SK-N-MC (cell line): ENCODE data around the gene AAMP.
"Not testable (repeated sequence)": the region's sequence is repeated elsewhere in the genome, so short reads cannot be mapped to it uniquely, and the experiment has no call there.

Source experiments
- DNase-seq: peaks from one replicate; pipeline ENCODE4 v3.0.0-alpha.2; 2011; ENCODE audit warnings: low read depth, low spot score
- H3K27ac ChIP-seq: fragments of 200-600 bp; sonication (generic); 2 replicates; pipeline ENCODE4 v1.5.1; 2016; ENCODE audit warnings: mixed run types
- H3K36me3 ChIP-seq: fragments of 200-600 bp; sonication (generic); 2 replicates; pipeline ENCODE4 v1.6.1; 2017; ENCODE audit warnings: antibody characterized with exemption, low read length, mixed read lengths; ENCODE audit not compliant: insufficient read depth
- H3K4me3 ChIP-seq: fragments of 200-600 bp; sonication (generic); 2 replicates; pipeline ENCODE4 v1.5.1; 2016
- H3K9ac ChIP-seq: fragments of 200-600 bp; sonication (generic); 2 replicates; pipeline ENCODE4 v1.8.0; 2017; ENCODE audit warnings: mixed run types, mixed read lengths; ENCODE audit not compliant: insufficient read length
- H3K9me3 ChIP-seq: fragments of 200-600 bp; sonication (generic); 2 replicates; pipeline ENCODE4 v1.6.1; 2017; ENCODE audit warnings: low read depth, mild to moderate bottlenecking, antibody characterized with exemption, low read length, moderate library complexity, mixed read lengths
- EZH2 ChIP-seq: fragments of 200-600 bp; sonication (generic); IDR thresholded peaks from one replicate; pipeline ENCODE4 v1.6.1; 2017; ENCODE audit warnings: antibody characterized with exemption
- FOXP2 ChIP-seq: optimal IDR thresholded peaks from 2 replicates; pipeline ENCODE3; 2011; ENCODE audit warnings: mild to moderate bottlenecking, moderate library complexity; ENCODE audit not compliant: insufficient read depth; ENCODE audit errors: extremely low read length, control extremely low read depth
- POLR2AphosphoS5 ChIP-seq: IDR thresholded peaks from 2 replicates; pipeline ENCODE4 v1.6.1; 2012; ENCODE audit warnings: mild to moderate bottlenecking, low read depth, low read length, borderline replicate concordance

Gene AAMP, protein sequence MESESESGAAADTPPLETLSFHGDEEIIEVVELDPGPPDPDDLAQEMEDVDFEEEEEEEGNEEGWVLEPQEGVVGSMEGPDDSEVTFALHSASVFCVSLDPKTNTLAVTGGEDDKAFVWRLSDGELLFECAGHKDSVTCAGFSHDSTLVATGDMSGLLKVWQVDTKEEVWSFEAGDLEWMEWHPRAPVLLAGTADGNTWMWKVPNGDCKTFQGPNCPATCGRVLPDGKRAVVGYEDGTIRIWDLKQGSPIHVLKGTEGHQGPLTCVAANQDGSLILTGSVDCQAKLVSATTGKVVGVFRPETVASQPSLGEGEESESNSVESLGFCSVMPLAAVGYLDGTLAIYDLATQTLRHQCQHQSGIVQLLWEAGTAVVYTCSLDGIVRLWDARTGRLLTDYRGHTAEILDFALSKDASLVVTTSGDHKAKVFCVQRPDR

DNA sequence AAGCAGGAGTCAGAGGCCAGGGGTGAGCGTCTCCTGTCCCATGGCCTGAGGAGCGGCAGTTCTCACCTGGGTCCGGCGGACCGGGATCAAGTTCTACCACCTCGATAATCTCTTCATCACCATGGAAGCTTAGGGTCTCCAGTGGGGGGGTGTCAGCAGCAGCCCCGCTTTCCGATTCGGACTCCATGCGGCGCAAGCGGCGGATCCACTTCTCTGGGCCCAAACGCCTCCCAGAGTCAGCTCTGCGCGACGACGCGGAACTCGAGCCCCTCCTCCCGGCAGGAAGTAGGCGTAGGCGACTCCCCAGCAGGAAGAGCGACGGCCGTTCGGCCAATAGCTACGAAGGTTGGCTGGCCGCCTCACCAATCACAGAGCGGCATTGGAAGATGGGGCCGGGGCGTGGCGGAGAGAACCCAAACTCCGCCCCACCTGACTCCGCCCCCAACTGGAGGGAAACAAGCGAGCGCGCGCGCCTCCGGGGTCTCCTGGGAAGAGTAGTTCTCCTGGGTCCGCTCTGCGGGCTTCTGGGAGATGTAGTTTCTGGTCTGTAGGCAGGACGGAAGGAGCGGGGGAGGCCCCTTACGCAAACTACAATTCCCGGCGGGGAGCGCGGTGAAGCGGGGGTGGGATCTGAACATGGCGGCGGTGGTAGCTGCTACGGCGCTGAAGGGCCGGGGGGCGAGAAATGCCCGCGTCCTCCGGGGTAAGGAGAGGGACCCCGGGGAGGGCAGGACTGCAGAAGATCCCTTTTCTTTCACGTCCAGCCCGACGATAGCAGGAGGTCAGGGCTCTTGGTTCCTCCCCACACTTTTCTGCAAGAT lies at the start of gene AAMP, which contains the start of gene PNKD:
Gene AAMP, minus strand, starts transcription at position 238 of the 821 bp plus-strand sequence. Its CDS starts 51 bp downstream, at position 187.
Gene PNKD, plus strand, starts transcription at position 620 of the 821 bp plus-strand sequence. Its CDS starts 17 bp downstream, at position 637.
- Histone ChIP-seq H3K4me3 (peak within 1 kb of the TSS; percentile 91), H3K27ac (no peak within 1 kb of the TSS), H3K9ac (peak within 1 kb of the TSS; percentile 83), H3K36me3 (peaks cover 33% of the 10 kb centered on the region; the same call in 1 of the 2 replicates), H3K9me3 (no peaks in the 10 kb centered on the region)
- TF ChIP-seq POLR2AphosphoS5 (peak; percentile 86), EZH2 (no peak), FOXP2 (peak; percentile 70)
- peak; percentile 96 for DNase-seq

DNA sequence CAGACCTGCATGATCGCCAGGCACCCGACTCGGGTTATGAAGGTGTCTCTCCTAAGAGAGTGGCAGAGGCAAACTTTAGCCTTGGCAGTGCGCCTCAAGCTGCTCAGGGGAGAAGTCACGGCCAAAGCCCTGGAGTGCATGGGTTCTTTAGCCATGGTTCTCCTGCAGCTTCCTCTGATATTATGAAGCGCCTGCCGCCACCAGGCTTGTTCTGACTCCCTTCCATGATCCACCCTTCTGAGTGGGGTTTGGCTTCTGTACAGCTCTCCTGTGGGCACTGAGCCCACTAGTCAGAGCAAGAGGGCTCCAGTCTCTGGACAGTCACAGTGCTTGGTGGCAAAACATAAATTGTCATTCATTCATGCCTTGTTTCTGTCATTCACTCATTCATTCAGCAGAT lies 48.3 kb upstream of the AAMP start:
- H3K9ac ChIP-seq = no peak overlapping the region
- no peak for DNase-seq
- no peaks in the 10 kb centered on the region for H3K36me3 ChIP-seq
- TF ChIP-seq FOXP2 = no peak
- TF ChIP-seq POLR2AphosphoS5 = no peak
- no peak for TF ChIP-seq EZH2
- no peak overlapping the region for H3K27ac ChIP-seq
- no peak overlapping the region for H3K4me3 ChIP-seq
- no peaks in the 10 kb centered on the region for H3K9me3 ChIP-seq

DNA sequence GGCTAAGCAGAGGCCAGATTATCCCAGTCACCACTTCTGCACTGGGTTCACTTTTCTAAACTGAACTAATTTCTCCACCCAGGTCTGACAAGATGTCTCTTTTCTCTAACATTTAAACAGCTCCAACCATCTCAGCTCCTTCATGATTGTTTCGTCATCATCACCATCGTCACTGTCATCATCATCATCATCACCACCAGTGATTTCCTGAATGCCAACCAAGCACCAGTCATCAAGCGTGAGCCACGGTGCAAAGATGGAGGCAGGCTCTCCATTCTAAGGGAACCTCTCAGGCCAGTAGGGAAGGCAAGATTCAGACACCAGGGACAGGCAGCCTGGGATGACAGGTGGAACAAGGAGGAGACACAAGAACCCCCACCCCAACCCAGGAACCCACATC lies 47.9 kb upstream of the AAMP start:
- no peak overlapping the region for H3K9ac ChIP-seq
- H3K9me3 ChIP-seq = no peaks in the 10 kb centered on the region
- no peak for DNase-seq
- H3K4me3 ChIP-seq = no peak overlapping the region
- no peak overlapping the region for H3K27ac ChIP-seq
- H3K36me3 ChIP-seq = no peaks in the 10 kb centered on the region
- no peak for TF ChIP-seq POLR2AphosphoS5
- TF ChIP-seq FOXP2 = no peak
- TF ChIP-seq EZH2 = no peak

DNA sequence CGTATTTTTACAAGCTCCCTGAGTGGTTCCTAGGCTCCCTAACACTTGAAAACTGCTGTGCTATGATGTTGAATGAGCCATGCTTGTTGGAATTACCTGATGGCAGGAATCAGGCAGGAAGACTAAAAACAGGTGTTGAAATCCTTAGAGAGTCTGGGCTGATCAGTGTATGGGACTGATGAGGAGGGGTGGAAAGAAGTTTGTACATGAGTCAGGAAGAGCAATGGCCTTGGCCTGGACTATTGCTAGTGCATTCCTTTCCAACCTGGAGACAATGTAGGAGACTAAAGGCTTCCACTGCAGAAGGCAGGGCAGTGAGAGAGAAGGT lies 47.3 kb upstream of the AAMP start:
- no peak for DNase-seq
- Histone ChIP-seq H3K27ac (no peak overlapping the region), H3K9ac (no peak overlapping the region), H3K4me3 (no peak overlapping the region), H3K9me3 (no peaks in the 10 kb centered on the region), H3K36me3 (no peaks in the 10 kb centered on the region)
- no peak for TF ChIP-seq POLR2AphosphoS5
- TF ChIP-seq EZH2 = no peak
- TF ChIP-seq FOXP2 = no peak

DNA sequence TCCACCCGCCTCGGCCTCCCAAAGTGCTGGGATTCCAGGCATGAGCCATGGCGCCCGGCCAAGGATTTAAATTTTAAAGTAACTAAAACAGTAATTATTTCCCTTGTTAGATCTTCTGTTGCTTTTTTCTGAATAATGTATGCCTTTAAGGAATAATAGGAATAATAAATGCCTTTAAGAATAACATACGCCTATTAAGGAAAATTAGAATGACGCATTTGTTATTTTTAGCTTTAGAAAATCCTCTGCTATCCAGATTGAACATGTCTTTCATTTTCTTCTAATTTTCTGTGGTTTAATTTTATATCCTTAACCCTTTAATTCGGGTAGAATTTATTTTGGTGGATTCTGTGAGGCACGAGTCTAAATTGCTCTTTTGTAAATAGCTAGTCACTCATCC lies 45.5 kb upstream of the AAMP start:
- no peak for TF ChIP-seq POLR2AphosphoS5
- no peak for TF ChIP-seq EZH2
- no peak for TF ChIP-seq FOXP2
- H3K9me3 ChIP-seq = no peaks in the 10 kb centered on the region
- H3K9ac ChIP-seq = no peak overlapping the region
- no peaks in the 10 kb centered on the region for H3K36me3 ChIP-seq
- no peak for DNase-seq
- H3K27ac ChIP-seq = no peak overlapping the region
- no peak overlapping the region for H3K4me3 ChIP-seq

DNA sequence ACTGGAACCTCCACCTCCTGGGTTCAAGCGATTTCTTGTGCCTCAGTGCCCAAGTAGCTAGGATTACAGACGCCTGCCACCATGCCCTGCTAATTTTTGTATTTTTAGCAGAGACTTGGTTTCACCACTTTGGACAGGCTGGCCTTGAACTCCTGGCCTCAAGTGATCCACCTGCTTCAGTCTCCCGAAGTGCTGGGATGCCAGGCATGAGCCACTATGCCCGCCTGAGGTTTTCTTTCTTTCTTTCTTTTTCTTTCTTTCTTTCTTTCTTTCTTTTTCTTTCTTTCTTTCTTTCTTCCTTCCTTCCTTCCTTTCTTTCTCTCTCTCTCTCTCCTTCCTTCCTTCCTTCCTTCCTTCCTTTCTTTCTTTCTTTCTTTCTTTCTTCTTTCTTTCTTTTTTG lies 44.8 kb upstream of the AAMP start:
- not testable (repeated sequence) for H3K27ac ChIP-seq, DNase-seq, H3K4me3 ChIP-seq, H3K36me3 ChIP-seq, H3K9me3 ChIP-seq, H3K9ac ChIP-seq

DNA sequence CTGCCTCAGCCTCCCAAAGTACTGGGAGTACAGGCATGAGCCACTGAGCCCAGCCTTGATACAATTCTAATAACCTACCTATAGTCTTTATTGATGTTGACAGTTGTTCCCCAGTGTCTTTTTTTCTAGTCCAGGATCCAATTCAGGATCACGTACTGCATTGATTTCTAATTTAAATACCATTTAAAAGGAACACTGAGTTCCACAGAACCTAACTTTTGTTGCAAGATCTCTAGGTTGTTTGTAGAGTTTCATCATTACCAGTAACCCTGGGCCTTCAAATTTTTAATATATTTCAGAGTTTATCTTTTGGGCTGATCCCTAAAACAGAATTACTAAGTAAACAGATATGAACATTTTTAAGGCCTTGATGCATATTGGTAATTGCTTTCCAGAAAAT lies 43.4 kb upstream of the AAMP start:
- no peak for DNase-seq
- Histone ChIP-seq H3K36me3 (no peaks in the 10 kb centered on the region), H3K4me3 (no peak overlapping the region), H3K27ac (no peak overlapping the region), H3K9me3 (no peaks in the 10 kb centered on the region), H3K9ac (no peak overlapping the region)
- TF ChIP-seq EZH2 = no peak
- no peak for TF ChIP-seq FOXP2
- no peak for TF ChIP-seq POLR2AphosphoS5

DNA sequence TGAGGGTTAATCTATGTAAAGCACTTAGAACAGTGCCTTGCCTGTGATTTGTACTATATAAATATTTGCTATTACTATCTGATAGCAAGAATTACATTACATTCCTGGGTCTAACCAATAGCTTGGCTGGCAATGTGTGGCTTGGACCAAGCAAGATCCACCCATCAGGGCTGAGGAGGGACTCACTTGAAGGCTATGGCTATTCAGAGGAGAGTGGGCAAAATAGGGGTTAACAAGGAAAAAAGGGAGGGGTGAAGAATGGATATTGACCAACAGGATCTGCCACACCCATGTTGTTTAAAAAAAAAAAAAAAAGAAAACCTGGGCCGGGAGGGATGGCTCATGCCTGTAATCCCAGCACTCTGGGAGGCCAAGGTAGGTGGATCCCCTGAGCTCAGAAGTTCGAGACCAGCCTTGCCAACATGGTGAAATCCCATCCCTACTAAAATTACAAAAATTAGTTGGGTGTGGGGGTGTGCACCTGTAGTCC lies 42.4 kb upstream of the AAMP start:
- Histone ChIP-seq H3K9ac (no peak overlapping the region), H3K4me3 (no peak overlapping the region), H3K27ac (no peak overlapping the region), H3K36me3 (no peaks in the 10 kb centered on the region), H3K9me3 (no peaks in the 10 kb centered on the region)
- TF ChIP-seq EZH2 (no peak), FOXP2 (no peak), POLR2AphosphoS5 (no peak)
- DNase-seq = no peak

DNA sequence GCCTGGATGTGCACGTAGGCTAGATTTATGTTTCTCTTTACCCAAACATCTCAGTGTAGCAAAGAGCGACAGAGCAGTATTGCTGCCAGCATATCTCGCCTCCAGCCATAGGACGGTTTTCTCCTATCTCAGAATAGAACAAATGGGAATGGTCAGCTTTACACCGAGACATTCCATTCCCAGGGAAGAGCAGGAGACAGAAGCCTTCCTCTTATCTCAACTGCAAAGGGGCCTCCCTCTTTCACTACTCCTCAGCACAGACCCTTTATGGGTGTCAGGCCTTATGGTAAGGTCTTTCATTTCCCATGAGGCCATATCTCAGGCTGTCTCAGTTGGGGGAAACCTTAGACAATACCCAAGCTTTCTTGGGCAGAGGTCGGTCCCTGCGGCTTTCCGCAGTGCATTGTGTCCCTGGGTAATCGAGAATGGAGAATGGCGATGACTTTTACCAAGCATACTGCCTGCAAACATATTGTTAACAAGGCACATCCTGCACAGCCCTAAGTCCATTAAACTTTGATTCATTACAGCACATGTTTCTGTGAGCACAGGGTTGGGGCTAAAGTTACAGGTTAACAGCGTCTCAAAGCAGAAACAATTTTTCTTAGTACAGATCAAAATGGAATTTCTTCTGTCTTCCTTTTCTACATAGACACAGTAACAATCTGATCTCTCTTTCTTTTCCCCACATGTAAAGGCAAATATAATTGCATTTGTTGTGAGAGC lies 41.8 kb upstream of the AAMP start:
- H3K27ac ChIP-seq, H3K4me3 ChIP-seq, H3K36me3 ChIP-seq, H3K9me3 ChIP-seq, H3K9ac ChIP-seq, DNase-seq: not testable (repeated sequence)
